NCI-H2081 (cell line): ENCODE measurements around the gene HSPB7.
"Not testable (repeated sequence)": the region's sequence is repeated elsewhere in the genome, so short reads cannot be mapped to it uniquely, and the experiment has no call there.

Source experiments
- DNase-seq, 2 experiments: peaks; one replicate each; lab custom pipeline; 2025; lab: John Stamatoyannopoulos, UW

HSPB7 gene

DNA sequence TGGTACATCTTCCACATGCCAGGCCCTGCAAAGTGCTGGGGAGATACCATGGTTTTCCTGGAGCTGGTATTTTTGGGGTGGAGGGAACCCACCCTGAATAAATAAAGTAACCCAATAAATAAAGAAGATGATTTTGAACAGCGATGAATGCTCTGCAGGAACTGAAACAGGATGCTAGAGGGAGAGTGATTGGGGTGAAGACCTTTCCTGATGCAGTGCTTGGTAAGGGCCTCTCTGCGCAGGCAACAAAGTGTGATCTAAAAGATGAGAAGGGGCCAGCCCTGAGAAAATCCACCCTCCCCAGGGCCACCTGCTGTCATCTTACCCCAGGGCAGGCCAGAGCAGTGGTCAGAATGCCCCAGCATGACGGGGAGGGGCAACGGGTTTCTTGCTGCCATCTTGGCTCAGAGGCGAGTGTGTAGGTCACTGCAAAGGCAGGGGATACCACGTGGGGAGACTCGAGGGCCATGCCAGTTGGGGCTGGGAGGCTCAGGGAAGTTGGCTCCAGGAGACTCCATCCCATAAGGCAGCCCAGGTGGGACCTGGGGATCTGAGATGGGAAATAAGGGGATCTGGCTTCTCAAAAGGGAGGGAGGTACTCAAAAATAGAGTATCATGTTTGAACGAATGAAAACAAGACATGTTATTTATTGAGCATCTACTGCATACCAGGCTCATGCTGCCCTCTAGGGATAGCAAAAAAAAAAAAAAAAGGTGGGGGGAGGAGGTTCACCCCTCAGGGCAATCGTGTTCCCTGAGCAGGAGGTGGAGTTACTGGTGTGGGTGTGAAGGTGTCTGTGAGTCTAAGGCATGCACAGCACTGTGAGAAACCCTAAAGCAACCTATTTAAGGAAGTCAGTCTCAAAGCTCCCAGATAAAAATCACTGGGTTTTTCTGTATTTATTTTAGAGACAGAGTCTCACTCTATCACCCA is 11.0 kb downstream of the HSPB7 start:
- no peak for DNase-seq

DNA sequence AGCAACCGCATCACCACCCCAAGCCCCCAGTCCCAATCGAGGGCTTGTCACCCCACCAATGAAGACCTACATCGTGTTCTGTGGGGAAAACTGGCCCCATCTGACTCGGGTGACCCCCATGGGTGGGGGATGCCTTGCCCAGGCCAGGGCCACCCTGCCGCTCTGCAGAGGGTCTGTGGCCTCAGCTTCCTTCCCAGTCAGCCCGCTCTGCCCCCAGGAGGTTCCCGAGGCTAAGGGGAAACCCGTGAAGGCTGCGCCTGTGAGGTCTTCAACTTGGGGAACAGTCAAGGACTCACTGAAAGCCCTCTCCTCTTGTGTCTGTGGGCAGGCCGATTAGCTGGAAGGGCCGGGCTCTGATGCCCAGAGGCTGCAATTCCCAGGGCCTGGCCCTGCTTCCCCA is 11.8 kb downstream of the HSPB7 start:
- DNase-seq, result no peak

DNA sequence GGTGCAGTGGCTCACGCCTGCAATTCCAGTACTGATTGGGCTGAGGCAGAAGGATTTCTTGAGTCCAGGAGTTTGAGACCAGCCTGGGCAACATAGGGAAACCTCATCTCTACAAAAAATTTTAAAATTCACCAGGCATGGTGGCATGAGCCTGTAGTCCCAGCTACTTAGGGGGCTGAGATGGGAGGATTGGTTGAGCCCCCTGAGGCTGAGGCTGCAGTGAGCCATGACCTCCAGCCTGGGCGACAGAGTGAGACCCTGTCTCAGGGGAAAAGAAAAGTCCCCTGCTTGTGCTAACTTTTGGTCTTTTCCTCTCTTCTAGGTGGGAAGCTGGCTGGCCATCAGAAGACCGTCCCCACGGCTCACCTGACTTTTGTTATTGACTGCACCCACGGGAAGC is 12.2 kb downstream of the HSPB7 start:
- DNase-seq, result no peak

DNA sequence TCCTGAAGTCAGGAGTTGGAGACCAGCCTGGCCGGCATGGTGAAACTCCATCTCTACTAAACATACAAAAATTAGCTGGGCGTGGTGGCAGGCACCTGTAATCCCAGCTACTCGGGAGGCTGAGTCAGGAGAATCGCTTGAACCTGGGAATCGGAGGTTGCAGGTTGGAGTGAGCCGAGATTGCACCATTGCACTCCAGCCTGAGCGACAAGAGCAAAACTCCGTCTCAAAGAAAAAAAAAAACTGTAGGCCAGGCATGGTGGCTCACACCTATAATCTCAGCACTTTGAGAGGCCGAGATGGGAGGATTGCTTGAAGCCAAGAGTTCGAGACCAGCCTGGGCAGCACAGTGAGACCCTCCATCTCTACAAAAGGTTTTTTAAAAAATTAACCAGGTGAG is 16.6 kb downstream of the HSPB7 start:
- not testable (repeated sequence) for DNase-seq

DNA sequence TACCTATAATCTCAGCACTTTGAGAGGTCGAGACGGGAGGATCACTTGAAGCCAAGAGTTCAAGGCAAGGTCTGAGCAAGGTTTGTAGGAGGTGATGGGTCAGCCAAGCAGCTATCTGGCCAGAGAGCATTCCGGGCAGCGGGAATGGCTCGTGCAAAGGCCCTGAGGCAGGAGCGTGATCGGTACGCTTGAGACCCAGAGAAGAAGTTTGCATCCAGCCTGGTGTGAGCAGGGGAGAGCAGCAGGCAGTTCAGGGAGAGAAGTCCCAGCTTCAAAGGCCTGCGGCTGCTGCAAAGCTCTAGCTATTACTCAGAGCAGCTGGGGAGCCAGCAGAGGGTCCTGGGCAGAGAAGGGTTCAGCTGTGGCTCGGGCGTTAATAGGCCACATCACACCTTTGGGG is 18.9 kb downstream of the HSPB7 start:
- DNase-seq, result no peak

DNA sequence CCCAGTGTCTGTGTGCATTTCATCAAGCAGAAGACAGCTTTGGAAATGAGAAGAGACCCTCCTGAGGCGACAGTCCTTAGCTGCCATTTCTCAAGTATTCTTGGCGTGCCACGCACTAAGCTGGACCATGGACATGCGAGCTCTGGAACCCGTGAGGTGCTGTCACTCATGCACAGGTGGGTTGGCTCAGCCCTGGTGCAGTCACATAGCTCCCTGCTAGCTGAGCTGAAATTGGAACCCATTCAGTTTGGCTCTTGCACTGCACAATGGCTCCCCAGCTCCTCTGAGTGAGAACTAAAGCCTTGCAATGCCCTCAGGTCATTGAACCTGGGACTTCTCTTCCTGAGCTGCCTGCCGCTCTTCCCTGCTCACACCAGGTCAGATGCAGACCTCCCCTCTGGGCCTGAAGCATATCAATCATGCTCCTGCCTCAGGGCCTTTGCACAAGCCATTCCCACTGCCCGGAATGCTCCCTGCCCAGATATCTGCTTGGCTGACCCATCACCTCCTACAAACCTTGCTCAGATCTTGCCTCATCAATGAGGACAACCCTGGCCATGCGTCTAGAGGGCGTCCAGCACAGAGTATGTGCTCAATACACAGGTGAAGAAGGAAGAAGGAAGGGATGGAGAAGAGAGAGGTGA is 20.1 kb downstream of the HSPB7 start:
- no peak for DNase-seq

DNA sequence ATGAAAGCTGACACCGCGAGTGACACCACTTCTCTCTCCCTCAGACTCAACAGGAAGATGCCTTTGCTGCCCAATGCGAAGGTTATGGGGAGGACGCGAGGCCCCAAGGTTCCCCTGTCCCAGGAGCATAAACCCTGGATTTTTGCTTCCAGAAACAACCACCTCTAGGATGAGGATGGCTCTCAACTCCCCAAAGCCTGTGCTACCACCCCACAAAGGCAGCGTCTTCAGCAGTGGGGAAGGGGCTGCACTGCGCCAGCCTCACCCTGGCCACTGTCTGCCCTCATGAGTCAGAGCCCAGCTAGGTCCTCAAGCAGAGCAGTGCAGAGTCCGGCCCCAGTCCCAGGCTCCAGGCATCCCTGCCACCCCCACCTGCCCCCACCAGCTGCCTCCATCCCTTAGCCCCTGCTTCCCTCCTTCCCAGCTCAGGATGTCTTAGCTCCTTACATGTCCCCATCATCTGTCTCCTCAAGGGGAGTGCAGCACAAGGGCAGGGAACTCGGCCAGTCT is 20.7 kb downstream of the HSPB7 start:
- no peak for DNase-seq

DNA sequence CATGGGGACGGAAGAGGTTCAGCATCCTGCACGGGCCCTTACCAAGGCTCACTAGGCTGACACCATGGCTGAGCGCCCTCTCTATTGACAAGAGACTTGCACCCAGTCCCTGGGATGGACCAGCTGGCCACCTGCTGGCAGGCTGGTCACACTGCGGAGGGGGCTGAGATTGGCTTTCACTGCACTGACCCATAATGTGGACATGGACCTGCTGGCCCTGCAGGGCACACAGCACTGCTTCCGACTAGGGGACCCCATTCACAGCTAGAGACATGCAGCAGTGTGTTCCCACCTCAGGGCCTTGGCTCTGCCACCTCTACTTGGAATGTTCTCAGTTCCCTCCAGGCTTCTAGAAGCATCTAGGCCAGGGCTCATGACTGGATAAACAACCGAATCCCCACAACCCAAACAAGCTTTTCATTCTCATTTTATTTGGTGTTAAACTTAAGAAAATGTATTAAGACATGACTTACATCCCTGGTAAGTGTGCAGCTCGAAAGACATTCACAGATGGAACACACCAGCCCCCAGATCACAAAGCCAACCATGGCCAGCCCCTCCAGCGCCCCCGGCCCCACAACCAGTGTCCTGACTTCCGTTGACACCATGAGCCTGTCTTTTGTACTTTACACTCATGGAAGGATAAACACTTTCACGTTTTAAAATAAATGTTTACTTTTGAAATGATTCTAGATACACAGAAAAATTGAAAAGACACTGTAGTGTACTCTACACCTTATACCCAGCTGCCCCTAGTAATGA is 23.1 kb downstream of the HSPB7 start:
- DNase-seq, result no peak

DNA sequence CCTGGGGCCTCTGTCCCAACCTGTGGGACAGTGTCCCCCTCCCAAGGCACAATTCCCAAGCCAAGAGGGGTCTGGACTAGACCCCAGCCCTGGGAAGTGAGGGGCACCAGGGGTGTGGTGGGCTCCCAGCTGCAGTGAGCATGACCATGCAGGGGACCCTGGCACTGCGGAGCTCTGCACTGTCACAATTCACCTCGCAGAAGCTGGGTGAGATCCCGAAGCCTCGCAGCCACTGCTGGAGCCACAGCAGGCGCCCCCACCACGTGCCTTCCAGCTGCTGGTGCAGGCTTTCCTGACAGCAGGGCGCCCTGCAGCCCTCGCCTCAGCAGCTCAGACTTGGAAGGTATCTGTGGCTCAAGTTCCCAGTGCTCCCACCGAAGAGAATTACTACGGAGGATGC is 23.8 kb downstream of the HSPB7 start:
- no peak for DNase-seq

DNA sequence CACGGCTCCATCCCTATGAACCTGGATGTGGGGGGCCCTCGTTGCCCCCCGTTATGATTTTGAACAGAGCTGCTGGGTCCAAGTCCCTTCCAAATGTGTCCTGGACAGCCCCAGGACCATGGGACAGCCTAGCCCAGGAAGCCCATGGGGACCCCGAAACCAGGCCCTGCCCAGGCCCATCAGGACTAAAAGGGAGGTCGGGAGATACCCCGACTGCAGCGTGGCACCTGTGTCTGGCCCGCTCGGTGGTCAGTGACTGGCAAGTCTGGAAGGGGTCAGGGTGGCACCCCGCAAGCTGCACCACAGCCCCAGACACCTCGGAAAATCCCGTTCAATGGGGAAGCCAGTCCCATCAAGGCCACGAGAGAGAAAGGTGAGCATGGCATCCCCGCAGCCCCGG is 24.2 kb downstream of the HSPB7 start:
- DNase-seq, result no peak

DNA sequence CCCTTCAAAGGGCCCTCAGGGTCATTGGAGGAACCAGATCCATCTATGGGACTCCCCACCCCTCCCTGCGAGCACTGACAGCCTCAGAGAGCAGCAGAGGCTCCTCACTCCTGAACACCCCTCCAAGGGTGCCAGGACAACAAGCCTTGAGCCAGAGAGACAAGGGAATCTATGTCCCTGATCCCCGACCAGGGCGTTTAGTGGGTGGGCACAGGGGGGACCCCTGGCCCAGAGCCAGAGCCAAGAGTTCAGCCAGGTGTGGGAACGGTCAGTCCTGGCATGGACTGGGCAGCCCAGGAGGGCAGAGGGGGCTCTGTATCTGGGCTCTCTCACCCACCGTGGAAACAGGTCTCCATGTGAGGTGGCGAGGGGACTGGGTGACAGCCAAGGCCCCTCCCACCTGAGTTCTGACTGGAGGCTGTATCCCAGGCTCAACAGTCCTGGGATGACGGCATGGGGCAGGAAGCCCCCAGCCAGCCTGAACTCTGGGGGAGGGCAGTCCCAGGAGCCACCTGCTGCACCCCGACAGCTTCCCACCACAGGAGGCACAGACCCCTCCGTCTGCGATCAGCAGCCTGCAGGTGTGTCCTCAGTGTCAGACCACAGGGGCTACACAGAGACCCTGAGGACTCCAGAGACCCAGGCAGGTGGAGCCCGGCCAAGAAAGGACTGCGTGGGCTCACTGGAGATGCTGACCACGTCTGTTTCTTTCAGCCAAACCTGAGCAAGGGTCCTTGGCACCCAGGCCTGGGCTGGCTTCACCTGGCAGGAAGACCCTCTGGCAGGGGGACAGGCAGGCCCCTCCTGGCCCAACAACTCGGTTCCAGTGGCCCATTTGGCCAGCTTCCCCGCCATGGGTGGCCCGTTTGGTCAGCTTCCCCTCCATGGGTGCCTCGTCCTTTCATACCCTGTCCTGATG is 25.0 kb downstream of the HSPB7 start:
- DNase-seq, result no peak

DNA sequence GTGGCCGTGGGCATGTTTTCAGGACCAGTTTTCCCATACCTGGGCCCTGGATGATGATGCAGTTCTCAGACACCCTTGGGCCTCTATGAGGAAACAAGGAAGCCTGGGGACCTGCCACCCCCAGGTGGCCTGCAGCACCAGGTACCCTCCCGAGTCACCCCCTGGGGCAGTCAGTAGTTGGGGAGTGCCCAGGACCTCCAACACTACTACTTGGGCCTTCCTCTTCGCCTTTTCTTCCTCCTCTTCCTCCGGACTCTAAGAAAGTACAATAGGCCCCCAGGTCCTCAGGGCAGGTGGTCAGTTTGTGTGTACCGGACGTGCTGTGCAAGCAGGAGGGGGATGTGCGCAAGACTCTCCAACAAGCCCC is 25.7 kb downstream of the HSPB7 start:
- no peak for DNase-seq

DNA sequence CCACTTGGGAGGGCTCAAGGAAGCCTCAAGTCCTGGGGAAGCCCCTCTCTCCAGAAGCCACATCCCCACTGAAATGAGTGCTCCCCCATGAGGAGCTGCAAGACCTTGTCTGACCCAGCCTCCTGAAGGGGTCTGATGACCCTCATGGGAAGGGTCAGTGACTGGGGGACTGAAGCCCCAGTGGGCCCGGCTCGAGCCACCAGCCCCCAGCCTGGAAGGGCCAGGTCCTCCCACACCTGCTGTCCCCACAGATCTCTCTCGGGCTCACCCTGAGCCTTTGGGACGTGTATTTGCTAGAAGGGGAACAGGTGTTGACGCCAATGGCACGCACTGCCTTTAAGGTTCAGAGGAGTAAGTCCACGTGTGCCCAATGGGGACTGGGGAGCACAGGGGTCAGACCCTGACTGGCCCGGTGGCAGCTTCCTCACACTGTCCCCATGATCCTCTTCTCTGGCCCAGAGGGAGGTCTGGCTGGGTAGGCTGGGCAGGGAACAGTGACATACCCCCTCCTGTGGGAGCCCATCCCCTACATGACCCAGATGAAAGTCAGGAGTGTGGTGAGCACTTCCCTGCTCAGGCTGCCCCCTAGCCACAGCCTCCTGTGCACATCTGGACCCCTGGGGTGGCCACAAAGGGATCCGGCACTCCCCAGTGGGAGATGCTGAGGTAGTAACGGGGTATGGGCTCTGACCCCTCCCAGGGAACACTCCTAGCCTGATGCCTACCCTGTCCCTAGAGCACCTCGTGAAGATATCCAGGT is 26.2 kb downstream of the HSPB7 start:
- no peak for DNase-seq

DNA sequence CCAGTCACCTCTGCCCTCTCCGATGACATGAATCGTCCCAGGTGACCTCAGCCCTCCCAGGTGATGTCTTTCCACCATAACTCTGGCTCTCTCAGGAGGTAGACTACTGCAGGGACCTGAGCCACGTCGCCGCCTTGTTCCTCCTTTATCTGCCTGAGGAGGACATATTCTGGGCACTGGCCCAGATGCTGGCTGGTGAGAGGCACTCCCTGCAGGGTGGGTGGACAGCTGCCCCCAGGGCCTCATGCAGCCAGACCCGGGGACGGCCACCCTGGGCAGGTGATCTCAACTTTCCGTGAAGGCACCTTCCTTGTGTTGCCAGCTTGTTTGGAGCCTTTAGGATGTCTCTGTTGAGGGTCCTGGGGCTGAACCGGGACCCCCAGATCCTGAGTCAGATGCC is 28.1 kb downstream of the HSPB7 start:
- no peak for DNase-seq

DNA sequence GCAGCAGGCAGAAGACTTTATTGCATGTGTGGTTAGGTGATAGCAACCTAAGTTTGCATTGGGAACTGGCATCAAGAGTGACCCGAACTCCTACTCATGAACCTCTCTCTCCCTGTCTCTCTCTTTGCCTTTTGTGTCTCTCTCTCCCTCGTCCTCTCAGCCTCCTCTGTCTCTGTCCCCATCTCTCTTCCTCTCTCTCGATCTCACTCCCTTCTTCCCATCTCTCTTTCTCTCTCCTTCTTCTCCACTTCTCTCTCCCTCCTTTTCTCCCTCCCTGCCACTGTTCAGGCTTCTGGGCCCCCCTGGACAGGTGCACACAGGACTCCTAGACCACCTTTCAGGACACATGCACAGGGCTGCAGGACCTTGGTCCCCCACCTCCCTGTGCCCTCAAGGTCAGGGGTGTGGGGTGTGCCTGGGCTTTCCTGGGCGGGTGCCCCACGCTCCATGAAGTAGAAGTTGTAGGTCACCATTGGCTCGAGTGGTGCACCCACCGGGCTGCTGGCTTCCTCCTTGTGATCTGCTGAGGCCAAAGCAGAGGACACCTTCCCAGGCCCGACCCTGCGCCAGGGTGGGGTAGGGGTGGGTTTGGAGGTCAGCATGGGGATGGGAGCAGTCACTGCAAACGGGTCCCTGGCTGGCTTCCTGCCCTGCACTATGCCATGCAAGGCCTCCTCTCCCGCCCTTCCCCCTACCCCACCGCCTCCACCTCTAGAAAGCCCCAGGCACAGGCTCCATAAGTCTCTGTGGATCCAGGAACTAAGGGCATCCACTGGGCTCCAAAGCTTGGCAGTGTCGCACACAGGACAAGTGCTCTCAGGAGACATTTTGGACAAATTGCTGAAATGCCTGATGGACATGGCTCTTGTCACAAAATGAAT is 28.7 kb downstream of the HSPB7 start:
- DNase-seq, result no peak

DNA sequence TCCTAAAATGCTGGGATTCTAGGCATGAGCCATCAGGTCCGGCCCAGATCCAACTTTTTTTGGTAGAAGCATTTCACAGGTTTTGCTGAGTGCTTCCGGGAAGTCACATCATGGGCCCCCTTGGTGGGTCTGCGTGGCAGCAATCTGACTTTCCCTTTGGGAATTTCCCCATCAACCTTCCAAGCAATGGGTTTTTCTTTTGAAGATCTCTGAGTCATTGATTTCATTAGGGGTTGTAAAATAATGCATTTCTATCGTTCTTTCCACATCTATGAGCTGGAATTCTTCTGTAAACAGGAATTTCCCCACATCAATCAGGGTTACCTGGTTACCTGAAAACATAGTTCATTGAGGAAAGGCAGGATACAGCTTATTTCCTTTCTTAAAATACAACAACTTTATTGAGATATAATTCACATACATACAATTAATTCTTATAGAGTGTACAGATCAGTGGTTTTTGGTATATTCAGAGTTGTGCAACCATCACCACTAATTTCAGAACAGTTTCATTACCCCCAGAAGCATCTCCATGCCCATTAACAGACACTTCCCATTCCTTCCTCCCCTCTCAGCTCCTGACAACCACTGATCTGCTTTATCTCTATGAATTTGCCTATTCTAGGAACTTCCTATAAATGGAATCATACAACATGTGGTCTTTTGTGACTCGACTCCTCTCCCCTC is 32.1 kb downstream of the HSPB7 start:
- no peak for DNase-seq

DNA sequence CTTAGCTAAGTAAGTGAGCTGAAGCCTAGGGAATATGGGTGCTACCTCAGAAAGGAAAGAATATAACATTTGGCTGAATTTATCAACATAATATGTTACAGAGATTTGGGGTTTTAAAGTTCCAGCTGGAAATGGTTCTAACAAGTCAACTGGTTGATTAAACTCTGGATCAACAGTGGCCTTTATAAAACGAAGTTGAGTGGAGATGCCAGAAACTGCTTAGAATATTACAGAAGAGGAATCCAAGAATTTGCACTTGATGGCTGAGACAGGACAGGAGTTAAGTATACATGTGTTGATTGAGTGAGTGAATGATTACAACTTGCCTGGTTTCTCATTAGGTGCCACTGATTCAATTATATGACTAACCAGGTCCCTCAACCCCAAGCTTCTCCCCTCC is 34.6 kb downstream of the HSPB7 start:
- DNase-seq, result no peak

DNA sequence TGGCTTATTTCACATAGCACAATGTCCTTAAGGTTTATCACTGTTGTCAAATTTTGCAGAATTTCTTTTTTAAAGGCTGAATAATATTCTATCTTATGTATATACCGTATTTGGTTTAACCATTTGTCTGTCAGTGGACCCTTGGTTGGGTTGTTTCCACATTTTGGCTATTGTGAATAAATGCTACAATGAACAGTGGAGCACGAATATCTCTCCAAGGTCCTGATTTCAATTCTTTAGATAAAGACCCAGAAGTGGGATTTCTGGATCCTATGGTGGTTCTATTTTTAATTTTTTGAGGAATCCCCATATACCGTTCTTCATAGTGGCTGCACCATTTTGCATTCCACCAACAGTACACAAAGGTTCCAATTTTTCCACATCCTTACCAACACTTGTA is 36.2 kb downstream of the HSPB7 start:
- no peak for DNase-seq

DNA sequence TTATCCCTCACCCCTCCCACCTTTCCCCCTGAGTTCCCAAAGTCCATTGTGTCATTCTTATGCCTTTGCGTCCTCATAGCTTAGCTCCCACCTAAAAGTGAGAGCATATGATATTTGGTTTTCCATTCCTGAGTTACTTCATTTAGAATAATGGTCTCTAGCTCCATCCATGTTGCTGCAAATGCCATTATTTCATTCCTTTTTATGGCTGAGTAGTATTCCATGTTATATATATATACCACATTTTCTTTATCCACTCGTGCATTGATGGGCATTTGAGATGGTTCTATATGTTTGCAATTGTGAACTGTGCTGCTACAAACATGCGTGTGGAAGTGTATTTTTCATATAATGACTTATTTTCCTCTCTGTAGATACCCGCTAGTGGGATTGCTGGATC is 39.9 kb downstream of the HSPB7 start:
- not testable (repeated sequence) for DNase-seq
